Ectodermal cell (in vitro differentiated cells): ENCODE results near the gene MIEF2.

Experiments used
- H3K27ac ChIP-seq: 2 replicates; pipeline ENCODE4 v1.7.0; 2013; ENCODE audit warnings: mild to moderate bottlenecking, low read depth, low read length; ENCODE audit not compliant: insufficient read depth, poor library complexity, severe bottlenecking
- H3K27me3 ChIP-seq: 2 replicates; pipeline ENCODE4 v1.7.0; 2013; ENCODE audit warnings: mild to moderate bottlenecking, low read length; ENCODE audit not compliant: insufficient read depth, control insufficient read depth, poor library complexity, severe bottlenecking
- H3K36me3 ChIP-seq: one replicate; pipeline ENCODE4 v1.7.0; 2013; ENCODE audit warnings: low read length; ENCODE audit not compliant: control insufficient read depth, insufficient read depth
- H3K4me1 ChIP-seq: one replicate; pipeline ENCODE4 v1.7.0; 2013; ENCODE audit warnings: low read length; ENCODE audit not compliant: control insufficient read depth, insufficient read depth
- H3K4me3 ChIP-seq: 2 replicates; pipeline ENCODE4 v1.7.0; 2013; ENCODE audit warnings: low read depth, low read length, control low read depth; ENCODE audit not compliant: insufficient read depth
- H3K9me3 ChIP-seq: 2 replicates; pipeline ENCODE4 v1.7.0; 2013; ENCODE audit warnings: mild to moderate bottlenecking, low read length, moderate library complexity; ENCODE audit not compliant: control insufficient read depth
- WGBS, 2 experiments: methylation state at CpG; one replicate each; pipeline ENCODE4 v1.1.7; 2013; ENCODE audit warnings: missing lambda C conversion rate in 2 of 2; 5-methylcytosine and 5-hydroxymethylcytosine counted together

MIEF2 gene

DNA sequence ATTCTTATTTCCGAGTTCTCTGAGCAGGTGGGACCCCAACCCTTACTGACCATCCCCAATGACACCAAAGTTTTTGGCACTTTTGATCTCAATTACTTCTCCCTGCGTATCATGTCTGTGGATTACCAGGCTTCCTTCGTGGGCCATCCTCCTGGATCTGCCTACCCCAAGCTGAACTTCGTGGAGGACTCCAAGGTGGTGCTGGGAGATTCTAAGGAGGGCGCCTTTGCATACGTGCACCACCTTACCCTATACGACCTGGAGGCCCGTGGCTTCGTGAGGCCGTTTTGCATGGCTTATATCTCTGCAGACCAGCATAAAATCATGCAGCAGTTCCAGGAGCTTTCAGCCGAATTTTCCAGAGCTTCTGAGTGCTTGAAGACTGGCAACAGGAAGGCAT is 55.5 kb downstream of the MIEF2 start:
- Histone ChIP-seq H3K4me3 (peak overlapping the region; percentile 95), H3K27ac (no peak overlapping the region), H3K4me1 (peaks cover 23% of the 10 kb centered on the region), H3K9me3 (no peaks in the 10 kb centered on the region), H3K36me3 (peaks cover 12% of the 10 kb centered on the region), H3K27me3 (no peaks in the 10 kb centered on the region)
- WGBS, 2 experiments, result 79 to 80% methylated on average over 11 of the region's 11 CpGs
